Mononuclear cell (primary cell): ENCODE measurements around the gene CHML. TPM values are rescaled to one million over a fixed set of nuclear protein-coding genes. Genes with fewer than 3 reads are reported as not detected.

Experiments used
- H3K27me3 ChIP-seq: 2 replicates; pipeline ENCODE4 v1.6.0; 2011; ENCODE audit warnings: low read length, control low read depth; ENCODE audit not compliant: insufficient read depth
- H3K4me1 ChIP-seq: 2 replicates; pipeline ENCODE4 v1.5.1; 2011; ENCODE audit warnings: mild to moderate bottlenecking, low read length, control low read depth; ENCODE audit not compliant: insufficient read depth
- H3K4me3 ChIP-seq: 2 replicates; pipeline ENCODE4 v1.5.1; 2011; ENCODE audit warnings: mild to moderate bottlenecking, low read length, moderate library complexity
- H3K9me3 ChIP-seq: 2 replicates; pipeline ENCODE4 v1.5.1; 2011; ENCODE audit warnings: low read depth, mild to moderate bottlenecking, control low read depth, low read length
- total RNA-seq: library from RNA; depleted of rRNA; stranded (reverse); fragments of >200 nt; gene quantifications from one replicate; pipeline ENCODE4 v1.2.3, GENCODE V29; 2012

The CHML gene
- total RNA-seq, 1 donor: 10.7 TPM

- H3K27me3 ChIP-seq: no peaks in the 10 kb centered on the region
- no peak overlapping the region for H3K4me3 ChIP-seq
- H3K4me1 ChIP-seq: peaks cover 7% of the 10 kb centered on the region
- H3K9me3 ChIP-seq: no peaks in the 10 kb centered on the region
Observed at GRCh38 chr1:241615043-241615974, 24.9 kb downstream of the CHML start.

DNA sequence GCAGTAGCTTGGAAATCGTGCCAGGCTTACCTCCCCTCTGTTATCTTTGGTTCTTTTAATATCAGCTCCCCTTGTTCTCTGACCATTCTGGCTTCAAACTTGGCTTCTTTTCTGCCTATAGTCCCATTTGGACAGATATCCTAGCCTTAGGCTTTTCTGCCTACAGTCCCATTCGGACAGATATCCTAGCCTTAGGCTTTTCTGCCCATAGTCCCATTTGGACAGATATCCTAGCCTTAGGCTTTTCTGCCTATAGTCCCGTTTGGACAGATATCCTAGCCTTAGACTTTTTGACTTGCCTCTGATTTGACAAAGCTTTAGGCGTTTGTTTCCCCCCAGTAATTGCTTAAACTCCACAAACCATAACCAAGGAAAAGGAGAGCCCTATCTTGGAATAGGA is 25.6 kb downstream of the CHML start:
- H3K27me3 ChIP-seq: no peaks in the 10 kb centered on the region
- peaks cover 7% of the 10 kb centered on the region for H3K4me1 ChIP-seq
- no peak overlapping the region for H3K4me3 ChIP-seq
- no peaks in the 10 kb centered on the region for H3K9me3 ChIP-seq

GRCh38 chr1:241614144-241614543 is 26.0 kb downstream of the CHML start:
- no peaks in the 10 kb centered on the region for H3K9me3 ChIP-seq
- H3K4me1 ChIP-seq: peaks cover 7% of the 10 kb centered on the region
- H3K4me3 ChIP-seq: no peak overlapping the region
- H3K27me3 ChIP-seq: no peaks in the 10 kb centered on the region

DNA sequence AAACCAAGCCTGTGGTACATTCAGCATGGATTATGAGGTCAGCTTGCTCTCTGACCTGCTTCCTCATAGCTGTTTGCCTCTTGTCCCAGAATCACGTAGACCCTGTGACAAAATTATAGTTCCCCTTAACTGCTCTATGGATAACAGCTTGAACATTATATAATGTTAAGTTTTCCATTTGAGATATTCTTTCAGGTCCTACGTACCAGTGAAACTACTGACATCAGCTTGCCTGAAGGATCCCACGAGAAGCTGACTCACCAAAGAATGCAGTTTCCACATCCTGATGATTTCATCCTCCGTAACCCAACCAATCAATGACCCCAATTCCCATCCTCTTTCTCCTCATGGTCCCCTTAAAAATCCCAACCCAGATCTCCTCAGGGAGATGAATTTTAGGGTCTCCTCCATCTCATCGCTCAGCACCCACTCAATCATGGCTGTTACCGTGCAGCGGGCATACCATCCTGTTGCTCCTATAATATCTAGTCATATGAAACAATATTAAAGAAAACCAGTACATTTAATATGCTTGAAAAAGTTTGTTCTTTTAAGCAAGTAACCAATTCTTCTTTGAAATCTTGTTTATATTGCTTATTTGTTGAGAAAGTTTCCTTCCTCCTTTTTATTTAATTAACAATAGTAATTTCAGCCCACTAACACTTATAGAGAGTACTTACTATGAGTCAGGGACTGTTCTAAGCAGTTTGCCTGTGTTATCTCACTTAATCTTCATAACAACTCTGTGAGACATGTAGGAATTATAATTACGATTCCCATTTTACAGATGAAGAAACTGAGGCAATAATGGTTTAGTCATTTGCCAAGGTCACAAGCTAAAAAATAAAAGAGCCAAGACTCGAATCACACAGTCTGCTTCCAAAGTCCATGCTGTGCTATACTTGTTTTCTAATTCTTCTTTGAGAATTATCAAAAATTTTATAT is 27.4 kb downstream of the CHML start:
- Histone ChIP-seq H3K9me3 (no peaks in the 10 kb centered on the region), H3K4me3 (no peak overlapping the region), H3K4me1 (peaks cover 7% of the 10 kb centered on the region), H3K27me3 (no peaks in the 10 kb centered on the region)

DNA sequence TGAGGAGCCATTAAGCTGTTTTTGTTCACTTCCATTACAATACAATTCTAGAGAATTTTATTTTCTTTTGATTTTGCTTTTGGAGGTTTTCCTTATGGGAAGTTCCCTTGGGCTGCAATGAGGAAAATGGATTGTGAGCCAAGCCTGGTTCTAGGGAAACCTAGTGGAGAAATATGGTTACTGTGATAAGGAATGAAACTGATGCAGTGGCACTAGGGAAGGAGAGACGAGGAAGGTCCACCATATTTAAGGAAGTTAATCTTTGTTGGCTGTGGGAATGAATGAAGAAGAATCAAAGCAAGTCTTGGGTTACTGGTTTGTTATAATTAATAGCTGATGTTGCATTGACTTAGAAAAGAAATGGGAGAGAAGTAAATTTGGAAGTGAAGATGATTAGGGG is 28.4 kb downstream of the CHML start:
- Histone ChIP-seq H3K9me3 (no peaks in the 10 kb centered on the region), H3K4me3 (no peak overlapping the region), H3K27me3 (no peaks in the 10 kb centered on the region), H3K4me1 (peaks cover 7% of the 10 kb centered on the region)

- Histone ChIP-seq H3K4me3 (no peak overlapping the region), H3K27me3 (no peaks in the 10 kb centered on the region), H3K4me1 (peaks cover 7% of the 10 kb centered on the region), H3K9me3 (no peaks in the 10 kb centered on the region)
Observed at GRCh38 chr1:241611063-241611462, 29.1 kb downstream of the CHML start.

DNA sequence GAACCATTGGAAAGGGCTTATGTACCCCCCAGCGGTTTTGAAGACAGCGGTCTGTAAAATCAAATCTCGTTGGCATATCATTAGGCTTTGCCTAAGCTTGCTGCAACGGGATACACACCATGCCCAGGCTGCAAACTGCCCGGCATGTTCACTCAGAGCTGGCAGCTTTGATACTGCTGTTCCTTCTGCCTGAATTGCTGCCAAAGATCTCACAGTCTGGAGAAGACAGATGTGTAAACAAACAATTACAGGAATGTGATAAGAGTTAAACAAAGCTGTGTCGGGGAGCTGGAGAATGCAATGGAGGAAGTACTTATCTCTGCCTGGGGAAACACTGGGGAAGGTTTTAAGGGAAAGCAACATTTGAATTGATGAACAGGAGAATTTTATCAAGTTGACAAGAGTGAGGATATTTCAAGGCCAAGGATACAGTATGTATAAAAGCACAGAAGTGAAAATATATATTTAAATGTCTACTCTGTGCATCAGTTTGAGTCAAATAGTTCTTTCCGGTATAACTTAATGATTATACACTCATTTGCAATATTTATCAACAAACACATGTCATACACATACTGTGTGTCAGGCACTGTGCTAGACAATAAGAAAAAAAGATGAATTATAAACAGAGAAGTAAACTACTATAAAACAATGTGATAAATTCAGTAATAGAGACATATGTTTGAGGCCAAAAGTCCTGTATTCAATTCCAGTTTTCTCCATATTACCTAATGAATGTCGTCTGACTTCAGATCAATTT is 29.9 kb downstream of the CHML start:
- peaks cover 7% of the 10 kb centered on the region for H3K4me1 ChIP-seq
- H3K9me3 ChIP-seq: no peaks in the 10 kb centered on the region
- H3K4me3 ChIP-seq: no peak overlapping the region
- H3K27me3 ChIP-seq: no peaks in the 10 kb centered on the region

DNA sequence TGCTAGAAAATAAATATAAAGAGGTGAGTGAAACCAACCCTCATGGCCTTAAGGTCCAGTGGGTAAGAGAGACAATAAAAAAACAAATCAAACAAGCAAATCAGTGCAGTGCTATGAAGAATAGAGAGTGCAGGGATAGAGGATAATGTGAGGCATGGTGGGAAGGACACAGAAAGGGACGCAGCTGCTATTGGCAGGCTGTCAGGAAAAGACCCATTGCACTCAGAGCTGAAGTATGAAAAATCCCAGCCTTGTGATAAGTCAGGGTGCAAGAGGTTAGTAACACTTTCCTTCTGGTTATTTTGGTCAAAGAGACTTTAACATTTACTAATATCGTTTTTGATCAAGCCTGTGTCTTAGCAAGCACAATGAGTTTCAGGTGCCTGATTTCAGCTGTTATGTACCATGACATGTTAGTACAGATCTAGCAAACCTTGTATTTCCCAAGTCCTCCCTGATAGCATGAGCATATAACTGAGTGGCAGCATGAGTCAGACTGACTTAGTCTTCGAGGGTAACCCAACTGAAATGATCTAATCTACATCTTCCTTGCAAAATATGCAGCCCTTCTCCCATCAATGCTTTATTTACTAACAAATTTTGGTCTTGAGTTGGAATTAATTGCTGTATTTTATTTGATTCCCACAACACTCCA is 31.7 kb downstream of the CHML start:
- Histone ChIP-seq H3K4me3 (no peak overlapping the region), H3K4me1 (peaks cover 7% of the 10 kb centered on the region), H3K9me3 (no peaks in the 10 kb centered on the region), H3K27me3 (no peaks in the 10 kb centered on the region)

- Histone ChIP-seq H3K4me1 (peaks cover 7% of the 10 kb centered on the region), H3K27me3 (no peaks in the 10 kb centered on the region), H3K9me3 (no peaks in the 10 kb centered on the region), H3K4me3 (no peak overlapping the region)
Observed at GRCh38 chr1:241607497-241607896, 32.7 kb downstream of the CHML start.

- H3K9me3 ChIP-seq: no peaks in the 10 kb centered on the region
- H3K4me1 ChIP-seq: peaks cover 4% of the 10 kb centered on the region
- H3K27me3 ChIP-seq: no peaks in the 10 kb centered on the region
- H3K4me3 ChIP-seq: no peak overlapping the region
Observed at GRCh38 chr1:241606544-241606943, 33.6 kb downstream of the CHML start.

- no peaks in the 10 kb centered on the region for H3K9me3 ChIP-seq
- H3K27me3 ChIP-seq: no peaks in the 10 kb centered on the region
- H3K4me3 ChIP-seq: no peak overlapping the region
- peaks cover 5% of the 10 kb centered on the region for H3K4me1 ChIP-seq
Observed at GRCh38 chr1:241605146-241605805, 34.9 kb downstream of the CHML start.

DNA sequence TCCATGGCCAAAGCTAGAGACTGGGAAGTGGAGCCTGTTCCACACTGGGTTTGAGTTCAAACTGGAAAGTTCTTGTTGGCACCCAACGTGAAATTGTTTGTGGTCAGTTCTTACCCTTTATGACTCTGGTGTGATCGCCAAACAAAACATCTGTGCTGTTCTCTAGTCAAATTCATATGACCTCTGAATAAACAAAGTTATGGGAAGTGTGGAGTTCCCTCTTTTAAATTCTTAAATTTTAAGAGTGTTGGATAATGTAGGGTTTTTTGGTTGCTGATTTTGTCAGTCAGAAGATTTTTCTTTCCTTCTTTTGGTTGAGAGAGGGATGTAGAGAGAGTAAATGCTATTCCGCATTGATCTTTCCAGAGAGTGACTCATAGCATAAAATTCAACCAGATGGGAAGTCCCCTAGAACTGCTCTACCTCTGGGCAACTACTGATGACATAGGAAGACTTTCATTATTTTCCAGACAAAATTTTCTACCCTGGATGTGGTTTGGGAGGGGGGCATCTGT is 36.4 kb downstream of the CHML start:
- no peaks in the 10 kb centered on the region for H3K9me3 ChIP-seq
- H3K4me3 ChIP-seq: no peak overlapping the region
- H3K4me1 ChIP-seq: peaks cover 5% of the 10 kb centered on the region
- no peaks in the 10 kb centered on the region for H3K27me3 ChIP-seq

DNA sequence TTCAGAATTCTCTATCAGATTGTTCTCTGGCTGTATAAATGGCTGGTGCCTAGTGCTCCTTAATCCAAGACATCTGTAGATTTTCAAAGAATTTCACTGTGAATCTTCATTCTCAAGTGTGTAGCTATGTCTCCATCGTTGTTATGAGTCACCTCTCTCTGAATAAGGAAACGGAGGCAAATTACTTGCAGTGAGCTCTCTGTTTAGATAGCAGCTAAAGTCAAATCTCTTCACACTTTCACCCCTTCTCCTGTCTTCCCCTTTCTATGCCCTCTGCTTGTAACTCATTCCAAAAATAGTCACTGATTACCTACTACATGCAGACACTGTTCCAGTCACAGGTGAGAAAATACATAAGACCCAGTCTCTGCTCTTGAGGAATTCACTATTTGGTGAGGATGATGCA is 39.7 kb downstream of the CHML start:
- no peaks in the 10 kb centered on the region for H3K27me3 ChIP-seq

GRCh38 chr1:241598249-241598648 is 41.9 kb downstream of the CHML start:
- Histone ChIP-seq H3K27me3 (no peaks in the 10 kb centered on the region), H3K9me3 (no peaks in the 10 kb centered on the region), H3K4me3 (no peak overlapping the region), H3K4me1 (peaks cover 5% of the 10 kb centered on the region)

More for the DNA sequence above, 39.7 kb downstream of the CHML start:
- Histone ChIP-seq H3K9me3 (no peaks in the 10 kb centered on the region), H3K4me1 (peaks cover 5% of the 10 kb centered on the region), H3K4me3 (no peak overlapping the region)
